HuH-7 (cell line): ENCODE results near the gene SLMAP.

Experiments
- DNase-seq: peaks from one replicate; pipeline ENCODE4 v3.0.0; 2011; ENCODE audit warnings: low spot score

Gene SLMAP

DNA sequence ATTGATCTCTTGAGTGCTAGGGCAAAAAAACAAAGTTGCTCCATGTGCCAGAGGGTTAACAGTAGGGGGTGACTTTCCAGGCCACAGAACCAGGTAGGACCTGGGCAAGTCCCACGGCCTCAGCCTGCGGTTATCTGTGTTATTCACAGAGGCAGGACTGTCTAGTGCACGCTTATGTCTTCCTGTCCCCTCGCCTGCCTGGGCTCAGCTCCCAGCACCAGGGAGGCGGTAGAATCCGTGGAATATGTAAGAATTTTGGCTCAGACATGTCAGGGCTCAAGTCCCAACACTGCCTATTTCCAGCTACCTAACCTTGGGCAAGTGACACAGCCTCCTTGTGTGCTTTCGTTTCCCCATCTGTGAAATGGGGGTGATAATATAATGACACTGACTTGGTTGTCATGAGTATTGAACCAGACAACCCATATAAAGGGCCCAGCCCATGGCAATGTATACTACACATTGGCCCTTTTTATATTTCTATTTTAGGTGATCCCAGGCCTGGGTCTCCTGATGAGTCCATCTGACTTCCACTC is 207.8 kb downstream of the SLMAP start:
- no peak for DNase-seq

DNA sequence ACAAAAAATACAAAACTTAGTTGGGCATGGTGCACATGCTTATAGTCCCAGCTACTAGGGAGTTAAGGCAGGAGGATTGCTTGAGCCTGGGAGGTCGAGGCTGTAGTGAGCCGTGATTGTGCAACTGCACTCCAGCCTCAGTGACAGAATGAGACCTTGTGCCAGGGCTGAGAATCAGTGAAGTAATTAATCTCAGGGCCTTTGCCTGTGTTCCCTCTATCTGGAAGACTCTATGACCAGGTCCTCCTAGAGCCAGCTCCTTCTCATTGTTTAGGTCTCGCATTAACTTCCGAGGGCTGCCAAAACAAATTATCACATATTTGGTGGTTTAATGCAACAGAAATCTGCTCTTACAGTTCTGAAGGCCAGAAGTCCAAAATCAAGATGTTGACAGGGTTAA is 210.7 kb downstream of the SLMAP start:
- DNase-seq, result no peak

DNA sequence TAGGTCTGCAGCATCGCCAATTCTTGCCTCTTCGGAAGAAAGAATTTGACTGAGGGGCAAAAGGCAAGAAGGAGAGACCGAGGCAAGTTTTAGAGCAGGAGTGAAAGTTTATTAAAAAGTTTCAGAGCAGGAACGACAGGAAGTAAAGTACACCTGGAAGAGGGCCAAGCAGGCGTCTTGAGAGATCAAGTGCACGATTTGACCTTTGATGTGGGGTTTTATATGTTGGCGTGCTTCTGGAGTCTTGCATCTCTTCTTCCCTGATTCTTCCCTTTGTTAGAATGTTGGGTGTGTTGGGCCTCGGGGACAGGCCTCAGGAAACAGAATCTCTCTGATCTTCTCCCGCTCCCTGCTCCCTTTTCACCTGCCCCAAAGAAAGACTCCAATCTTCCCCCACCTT is 211.5 kb downstream of the SLMAP start:
- DNase-seq, result no peak

DNA sequence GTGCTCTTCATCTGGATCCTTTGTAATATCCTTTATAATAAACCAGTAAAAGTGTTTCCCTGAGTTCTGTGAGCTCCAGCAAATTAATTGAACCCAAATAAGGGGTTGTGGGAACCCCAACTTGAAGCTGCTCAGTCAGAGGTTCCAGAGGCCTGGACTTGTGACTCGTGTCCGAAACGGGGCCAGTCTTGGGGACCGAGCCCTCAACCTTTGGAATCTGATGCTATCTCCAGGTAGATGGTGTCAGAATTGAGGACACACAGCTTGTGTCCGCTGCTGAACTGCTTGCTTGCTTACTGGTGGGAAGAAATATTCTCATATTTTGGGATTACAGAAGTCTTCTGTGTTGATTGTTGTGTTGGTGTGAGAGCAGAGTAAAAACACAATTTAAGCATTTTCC is 212.4 kb downstream of the SLMAP start:
- DNase-seq, result no peak

DNA sequence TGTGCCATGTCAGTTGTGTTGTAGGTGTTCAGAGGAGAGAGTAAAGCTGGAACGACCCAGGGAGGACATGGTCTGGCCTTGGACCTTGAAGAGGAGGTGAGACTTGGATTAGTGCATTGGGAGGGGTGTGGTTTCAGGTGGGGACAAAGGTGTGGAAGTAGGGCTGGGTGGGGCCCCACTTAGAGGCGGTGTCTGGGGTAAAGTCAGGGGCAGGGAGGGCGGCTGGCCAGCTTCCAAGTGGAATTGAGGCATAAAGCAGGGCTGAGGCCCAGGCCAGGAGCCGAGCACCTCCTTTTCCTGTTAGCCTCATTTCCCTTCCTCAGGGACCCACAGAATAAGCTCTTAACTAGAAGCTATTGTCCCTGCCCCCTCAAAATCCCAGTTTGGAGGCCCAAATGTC is 215.9 kb downstream of the SLMAP start:
- DNase-seq, result no peak

DNA sequence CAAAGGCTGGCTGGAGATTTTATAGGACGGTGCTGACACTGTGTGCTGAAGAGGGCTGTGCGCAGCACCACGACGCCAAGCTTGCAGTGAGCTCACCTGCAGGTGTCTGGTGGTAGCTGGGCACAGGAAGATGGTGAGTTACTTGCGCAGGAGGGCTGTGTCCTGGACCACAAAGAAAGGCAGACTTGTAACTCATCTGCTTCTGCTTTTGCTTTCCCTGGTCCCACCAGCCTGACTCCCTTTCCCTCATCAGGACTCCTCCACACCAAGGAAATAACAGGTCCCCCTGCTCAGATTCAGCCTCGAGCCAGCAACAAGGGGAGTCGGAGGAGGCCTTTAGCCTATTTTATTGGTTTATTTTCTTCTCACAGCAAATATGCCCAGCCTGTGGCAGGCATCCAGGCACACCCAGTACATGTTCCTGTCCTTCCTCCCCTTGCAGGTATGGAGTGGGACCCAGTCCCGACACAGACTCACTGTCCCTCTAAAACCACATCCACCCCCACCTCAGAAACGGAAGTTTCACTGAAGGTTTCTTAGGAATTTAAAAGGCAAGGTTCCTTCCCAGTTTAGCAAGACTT is 216.5 kb downstream of the SLMAP start:
- no peak for DNase-seq

DNA sequence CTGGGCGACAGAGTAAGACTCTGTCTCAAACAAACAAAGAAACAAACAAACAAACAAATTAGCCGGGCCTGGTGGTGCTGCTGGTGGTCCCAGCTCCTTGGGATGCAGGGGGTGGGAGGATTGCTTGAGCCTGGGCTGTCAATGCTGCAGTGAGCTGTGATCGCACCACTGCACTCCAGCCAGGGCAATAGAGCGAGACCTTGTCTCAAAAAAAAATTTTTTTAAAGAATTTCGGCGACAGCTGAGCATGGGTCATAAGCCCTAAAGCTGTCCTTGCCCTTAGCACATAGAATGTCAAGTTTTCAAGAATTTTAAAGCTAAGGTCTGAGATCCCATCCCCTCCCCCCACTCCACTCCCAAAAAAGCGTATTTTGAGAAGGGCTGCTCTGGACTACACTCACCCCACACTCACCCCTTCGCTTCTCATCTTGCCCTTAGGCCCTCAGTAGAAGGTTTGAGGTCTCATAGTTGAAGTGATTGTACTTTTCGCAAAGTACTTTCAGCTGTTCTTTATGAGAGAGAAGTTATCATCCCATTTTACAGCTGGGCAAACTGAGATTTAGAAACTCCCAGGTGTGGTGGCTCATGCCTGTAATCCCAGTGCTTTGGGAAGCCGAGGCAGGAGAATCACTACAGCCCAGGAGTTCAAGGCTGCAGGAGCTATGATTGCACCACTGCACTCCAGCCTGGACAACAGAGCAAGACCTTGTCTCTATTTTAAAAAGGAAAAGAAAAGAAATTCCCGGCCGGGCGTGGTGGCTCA is 217.8 kb downstream of the SLMAP start:
- no peak for DNase-seq

DNA sequence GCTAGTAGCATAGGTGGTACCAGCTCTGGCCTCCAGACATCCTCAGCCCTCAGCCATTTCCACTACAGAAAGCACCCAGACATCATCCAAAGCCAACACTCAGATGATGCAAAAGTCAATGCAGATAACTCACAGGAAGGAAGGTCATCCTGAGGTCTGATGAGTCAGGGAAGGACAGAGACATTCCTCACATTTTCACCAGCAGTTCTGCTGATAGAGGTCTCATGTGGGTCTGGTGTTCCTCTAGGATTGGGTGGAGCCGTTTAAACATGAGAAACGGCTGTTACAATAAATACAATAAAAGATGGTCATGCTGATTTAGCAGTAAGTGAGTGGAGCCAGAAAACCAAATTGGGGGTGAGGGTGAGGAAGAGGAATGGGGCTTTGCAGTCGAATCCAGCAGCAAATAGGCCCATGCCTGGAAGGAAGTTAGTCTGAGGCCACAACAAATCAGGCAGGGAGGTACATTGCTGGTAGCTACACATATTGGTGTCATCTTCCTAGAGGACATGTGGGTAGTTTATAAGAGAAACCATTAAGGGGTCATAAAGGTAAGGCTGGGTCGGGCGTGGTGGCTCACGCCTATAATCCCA is 218.8 kb downstream of the SLMAP start:
- DNase-seq, result no peak

DNA sequence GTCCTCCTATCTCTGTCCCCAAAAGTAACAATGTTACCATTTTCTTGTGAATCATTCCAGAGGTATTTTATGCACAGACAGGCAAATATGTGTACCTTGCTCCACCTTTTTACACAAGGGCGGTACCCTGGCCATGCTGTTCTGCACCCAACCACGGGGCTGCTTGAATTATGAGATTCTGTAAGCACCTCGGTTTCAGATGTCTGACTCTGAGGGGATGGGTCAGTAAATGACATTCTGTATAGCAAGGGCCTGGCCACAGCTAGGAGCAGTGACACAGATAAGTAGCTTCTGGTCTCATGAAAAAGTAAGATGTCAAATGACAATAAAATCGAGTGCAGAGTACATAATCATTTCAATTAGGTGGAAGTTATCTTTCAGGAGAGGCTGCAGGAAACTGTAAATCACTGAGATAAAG is 221.7 kb downstream of the SLMAP start:
- no peak for DNase-seq

DNA sequence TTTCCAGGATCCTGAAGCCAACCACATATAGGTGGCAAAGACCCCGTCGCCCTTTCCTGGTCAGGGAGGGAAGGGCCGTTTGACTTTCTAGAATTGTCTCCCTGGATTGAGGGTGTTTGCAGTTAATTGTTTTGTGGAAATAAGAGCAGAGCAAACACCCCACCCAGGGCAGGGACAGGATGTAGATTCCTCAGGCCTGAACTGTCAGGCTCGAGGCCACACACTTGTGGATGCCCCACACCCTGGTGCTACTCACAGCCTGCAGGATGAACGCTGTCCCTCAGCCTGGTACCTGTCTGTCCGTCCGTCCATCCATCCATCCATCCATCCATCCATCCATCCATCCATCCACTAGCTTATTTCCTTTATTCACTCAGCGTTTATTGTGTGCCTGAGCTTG is 222.2 kb downstream of the SLMAP start:
- DNase-seq, result no peak
